Measurements from ENCODE around the gene SETD1A. TPM values are rescaled to one million over a fixed set of nuclear protein-coding genes. Genes with fewer than 3 reads are reported as not detected.

The SETD1A gene
- 7.4 TPM for total RNA-seq
- long read RNA-seq, partial matches to known transcripts = 2 of 3 reads
- long read RNA-seq, other reads (novel, unspliced or antisense) = 1 of 3 reads

GRCh38 chr16:30957456-30958174 lies at the start of gene SETD1A:
Gene SETD1A (plus strand): TSS chr16:30957754. CDS start chr16:30958732, 978 bp downstream.
- H3K4me3 ChIP-seq = peak within 1 kb of the TSS; percentile 83
- no peaks in the 10 kb centered on the region for H3K27me3 ChIP-seq (ENCODE audit: low read depth)
- H3K36me3 ChIP-seq = peaks cover 31% of the 10 kb centered on the region
- TF ChIP-seq CTCF (IDR thresholded peaks at IDR 0.05; ENCODE audit: borderline replicate concordance) = no peak
- H3K9me3 ChIP-seq (replicated peaks) = no peaks in the 10 kb centered on the region
- H3K27ac ChIP-seq (replicated peaks) = peak within 1 kb of the TSS; percentile 100
- peak; percentile 98 for DNase-seq
- peaks cover 40% of the 10 kb centered on the region for H3K4me1 ChIP-seq
- intact Hi-C loops (cut with micrococcal nuclease) = no loop called here

- Histone ChIP-seq H3K9me3 (replicated peaks) (no peaks in the 10 kb centered on the region), H3K27ac (replicated peaks) (no peak overlapping the region), H3K4me1 (no peaks in the 10 kb centered on the region), H3K36me3 (no peaks in the 10 kb centered on the region), H3K4me3 (no peak overlapping the region), H3K27me3 (ENCODE audit: low read depth) (no peaks in the 10 kb centered on the region)
- no peak for DNase-seq
- intact Hi-C loops (cut with micrococcal nuclease) = no loop called here
- no peak for TF ChIP-seq CTCF (IDR thresholded peaks at IDR 0.05; ENCODE audit: borderline replicate concordance)
These were observed 47.0 kb upstream of the SETD1A start for GRCh38 chr16:30910427-30911029.

- no peaks in the 10 kb centered on the region for H3K4me1 ChIP-seq
- no peak for DNase-seq
- no peaks in the 10 kb centered on the region for H3K9me3 ChIP-seq (replicated peaks)
- H3K4me3 ChIP-seq = no peak overlapping the region
- intact Hi-C loops (cut with micrococcal nuclease) = no loop called here
- H3K27ac ChIP-seq (replicated peaks) = no peak overlapping the region
- no peaks in the 10 kb centered on the region for H3K36me3 ChIP-seq
- TF ChIP-seq CTCF (IDR thresholded peaks at IDR 0.05; ENCODE audit: borderline replicate concordance) = no peak
- no peaks in the 10 kb centered on the region for H3K27me3 ChIP-seq (ENCODE audit: low read depth)
These were observed 44.7 kb upstream of the SETD1A start for GRCh38 chr16:30912794-30913412.

GRCh38 chr16:30914830-30915229 lies 42.7 kb upstream of the SETD1A start:
- intact Hi-C loops (cut with micrococcal nuclease) = no loop called here
- H3K27ac ChIP-seq (replicated peaks) = no peak overlapping the region
- no peak for DNase-seq
- no peak overlapping the region for H3K4me3 ChIP-seq
- no peak for TF ChIP-seq CTCF (IDR thresholded peaks at IDR 0.05; ENCODE audit: borderline replicate concordance)
- no peaks in the 10 kb centered on the region for H3K9me3 ChIP-seq (replicated peaks)
- no peaks in the 10 kb centered on the region for H3K4me1 ChIP-seq
- no peaks in the 10 kb centered on the region for H3K36me3 ChIP-seq
- no peaks in the 10 kb centered on the region for H3K27me3 ChIP-seq (ENCODE audit: low read depth)

GRCh38 chr16:30918614-30919013 lies 38.9 kb upstream of the SETD1A start:
- Histone ChIP-seq H3K9me3 (replicated peaks) (no peaks in the 10 kb centered on the region), H3K27ac (replicated peaks) (no peak overlapping the region), H3K36me3 (no peaks in the 10 kb centered on the region), H3K4me3 (no peak overlapping the region), H3K27me3 (ENCODE audit: low read depth) (no peaks in the 10 kb centered on the region), H3K4me1 (peaks cover 16% of the 10 kb centered on the region)
- intact Hi-C loops (cut with micrococcal nuclease) = no loop called here
- TF ChIP-seq CTCF (IDR thresholded peaks at IDR 0.05; ENCODE audit: borderline replicate concordance) = no peak
- DNase-seq = no peak
